HG02588 (cell line): Measurements from ENCODE around the gene GLMN.

Experiments used
- ATAC-seq: cut with Tn5 transposase; IDR thresholded peaks from one replicate; pipeline ENCODE4 v1.9.1; 2021; ENCODE audit warnings: mild to moderate bottlenecking, moderate library complexity; ENCODE audit not compliant: unreplicated experiment

The GLMN gene

GRCh38 chr1:92298573-92299476 is at the start of gene GLMN, which contains the start of gene RPAP2:
GLMN (minus strand) TSS chr1:92298987; CDS start chr1:92297999, 988 bp downstream.
RPAP2 (plus strand) TSS chr1:92299059; CDS start chr1:92299074, 15 bp downstream.
- peak; percentile 99 for ATAC-seq

GRCh38 chr1:92346866-92347640 is 48.3 kb upstream of the GLMN start:
- ATAC-seq = no peak

GRCh38 chr1:92343061-92343460 is 44.3 kb upstream of the GLMN start:
- ATAC-seq = no peak

- no peak for ATAC-seq
Observed at GRCh38 chr1:92342401-92342800, 43.6 kb upstream of the GLMN start.

GRCh38 chr1:92340154-92340553 is 41.4 kb upstream of the GLMN start:
- no peak for ATAC-seq

GRCh38 chr1:92333668-92334067 is 34.9 kb upstream of the GLMN start:
- no peak for ATAC-seq

GRCh38 chr1:92329347-92330129 is 30.8 kb upstream of the GLMN start:
- no peak for ATAC-seq

GRCh38 chr1:92327794-92328193 is 29.0 kb upstream of the GLMN start:
- ATAC-seq = no peak

- no peak for ATAC-seq
Observed at GRCh38 chr1:92326681-92327080, 27.9 kb upstream of the GLMN start.

GRCh38 chr1:92324784-92325183 is 26.0 kb upstream of the GLMN start:
- no peak for ATAC-seq

- ATAC-seq = no peak
Observed at GRCh38 chr1:92323473-92324453, 25.0 kb upstream of the GLMN start.

- ATAC-seq = no peak
Observed at GRCh38 chr1:92317836-92318493, 19.2 kb upstream of the GLMN start.

GRCh38 chr1:92315766-92316599 is 17.2 kb upstream of the GLMN start:
- ATAC-seq = no peak

- no peak for ATAC-seq
Observed at GRCh38 chr1:92314024-92314423, 15.2 kb upstream of the GLMN start.

GRCh38 chr1:92310185-92310597 is 11.4 kb upstream of the GLMN start:
- ATAC-seq = no peak

- ATAC-seq = no peak
Observed at GRCh38 chr1:92307980-92308379, 9.2 kb upstream of the GLMN start.

- no peak for ATAC-seq
Observed at GRCh38 chr1:92306020-92306419, 7.2 kb upstream of the GLMN start.

GRCh38 chr1:92301021-92301420 is 2.2 kb upstream of the GLMN start:
- ATAC-seq = no peak
